Natural killer cell (primary cell): ENCODE measurements around the gene EDA2R. TPM values are rescaled to one million over a fixed set of nuclear protein-coding genes. Genes with fewer than 3 reads are reported as not detected.

ENCODE experiments used
- ATAC-seq, 3 donors: fragments of 150-1000 bp in 2 of 3; fragments of 200-7000 bp in 1 of 3; cut with Tn5 transposase; 1 replicate in 1 of 3; 2 replicates in 2 of 3; pipeline ENCODE4 v1.10.0; 2021; ENCODE audit warnings: mild to moderate bottlenecking in 2 of 3, moderate library complexity in 2 of 3
- DNase-seq, 2 donors: peaks; one replicate each; pipeline versions ENCODE4 v3.0.0 to v3.0.0-alpha.2; 2013 to 2021; ENCODE audit warnings: mixed read lengths in 1 of 2
- H3K27ac ChIP-seq: one replicate; pipeline ENCODE4 v1.5.1; 2013; ENCODE audit warnings: mild to moderate bottlenecking, low read length
- H3K27me3 ChIP-seq: one replicate; pipeline ENCODE4 v1.6.1; 2013; ENCODE audit warnings: low read length; ENCODE audit not compliant: control insufficient read depth, insufficient read depth
- H3K36me3 ChIP-seq: one replicate; pipeline ENCODE4 v1.6.1; 2013; ENCODE audit warnings: low read length; ENCODE audit not compliant: control insufficient read depth, insufficient read depth
- H3K4me1 ChIP-seq: one replicate; pipeline ENCODE4 v1.6.1; 2013; ENCODE audit warnings: low read length; ENCODE audit not compliant: control insufficient read depth, insufficient read depth
- H3K4me3 ChIP-seq: one replicate; pipeline ENCODE4 v1.5.1; 2013; ENCODE audit warnings: low read length
- H3K9me3 ChIP-seq: one replicate; pipeline ENCODE4 v1.6.1; 2013; ENCODE audit warnings: low read length; ENCODE audit not compliant: control insufficient read depth, insufficient read depth
- H3K27ac Mint-ChIP-seq, 2 donors: one replicate each; pipeline ENCODE4 v1.8.0; 2022; ENCODE audit warnings: mild to moderate bottlenecking in 2 of 2, mixed read lengths in 2 of 2, moderate library complexity in 1 of 2
- H3K27me3 Mint-ChIP-seq, 2 donors: one replicate each; pipeline ENCODE4 v1.8.0; 2022; ENCODE audit warnings: low read depth in 2 of 2, mixed read lengths in 2 of 2
- H3K36me3 Mint-ChIP-seq: one replicate; pipeline ENCODE4 v1.8.0; 2022; ENCODE audit warnings: mixed read lengths
- H3K4me1 Mint-ChIP-seq, 2 donors: one replicate each; pipeline ENCODE4 v1.8.0; 2022; ENCODE audit warnings: mixed read lengths in 2 of 2
- H3K4me3 Mint-ChIP-seq: one replicate; pipeline ENCODE4 v1.8.0; 2022; ENCODE audit warnings: mild to moderate bottlenecking, moderate library complexity, mixed read lengths
- H3K9me3 Mint-ChIP-seq, 2 donors: one replicate each; pipeline ENCODE4 v1.8.0; 2022; ENCODE audit warnings: mixed read lengths in 2 of 2
- CTCF ChIP-seq: fragments of 200-600 bp; IDR thresholded peaks from one replicate; pipeline ENCODE4 v1.8.0; 2022; ENCODE audit warnings: antibody characterized with exemption
- WGBS: methylation state at CpG from one replicate; pipeline ENCODE4 v1.1.7; 2013; ENCODE audit warnings: missing lambda C conversion rate; ENCODE audit not compliant: insufficient coverage; 5-methylcytosine and 5-hydroxymethylcytosine counted together
- intact Hi-C: fragments of 100-400 bp; cut with micrococcal nuclease; formaldehyde crosslinking; loops from one replicate; pipeline ENCODE4 v1.14.2; 2022
- total RNA-seq, 4 donors: library from RNA; stranded (reverse); fragments of 120-200 nt in 1 of 4; gene quantifications; one replicate each; pipeline versions ENCODE4 v1.2.3 to v1.2.4, GENCODE V29; 2013 to 2022

Gene EDA2R
- total RNA-seq, 3 donors from 2014 or later (not counting 1 experiment from before 2014, with no cell fraction given), result 0.07 to 0.43 (median 0.43) TPM

- no peak for ATAC-seq
- DNase-seq, result no peak
- TF ChIP-seq CTCF, result no peak
- Mint-ChIP-seq H3K36me3 (no peaks in the 10 kb centered on the region), H3K9me3 (no peaks in the 10 kb centered on the region), H3K4me1 (no peaks in the 10 kb centered on the region), H3K27ac (no peak overlapping the region), H3K4me3 (no peak overlapping the region), H3K27me3 (no peaks in the 10 kb centered on the region)
- no peak overlapping the region for H3K4me3 ChIP-seq
- no peaks in the 10 kb centered on the region for H3K27me3 ChIP-seq
- no CpG with 5 or more reads among the region's 2 CpGs for WGBS
- H3K4me1 ChIP-seq, result no peaks in the 10 kb centered on the region
- intact Hi-C loops, result no loop called here
- H3K36me3 ChIP-seq, result no peaks in the 10 kb centered on the region
- H3K9me3 ChIP-seq, result no peaks in the 10 kb centered on the region
- no peak overlapping the region for H3K27ac ChIP-seq
Observed at GRCh38 chrX:66674506-66674905, 35.6 kb upstream of the EDA2R start.

GRCh38 chrX:66672106-66672505 is 33.2 kb upstream of the EDA2R start:
- H3K9me3 Mint-ChIP-seq, result no peaks in the 10 kb centered on the region
- Histone ChIP-seq H3K4me3 (no peak overlapping the region), H3K36me3 (no peaks in the 10 kb centered on the region), H3K27me3 (no peaks in the 10 kb centered on the region), H3K4me1 (no peaks in the 10 kb centered on the region), H3K9me3 (no peaks in the 10 kb centered on the region), H3K27ac (no peak overlapping the region)
- H3K27ac Mint-ChIP-seq, result no peak overlapping the region
- WGBS, result no CpG with 5 or more reads among the region's 1 CpG
- no peak for DNase-seq
- no peak overlapping the region for H3K4me3 Mint-ChIP-seq
- no peaks in the 10 kb centered on the region for H3K4me1 Mint-ChIP-seq
- intact Hi-C loops, result no loop called here
- no peak for TF ChIP-seq CTCF
- no peak for ATAC-seq
- no peaks in the 10 kb centered on the region for H3K27me3 Mint-ChIP-seq
- no peaks in the 10 kb centered on the region for H3K36me3 Mint-ChIP-seq

GRCh38 chrX:66654411-66654810 is 15.5 kb upstream of the EDA2R start:
- intact Hi-C loops, result no loop called here
- Mint-ChIP-seq H3K9me3 (no peaks in the 10 kb centered on the region), H3K4me3 (no peak overlapping the region), H3K4me1 (no peaks in the 10 kb centered on the region), H3K36me3 (no peaks in the 10 kb centered on the region), H3K27ac (no peak overlapping the region), H3K27me3 (peaks cover 0 to 31% of the 10 kb centered on the region in 2 donors)
- TF ChIP-seq CTCF, result no peak
- ATAC-seq, result no peak
- H3K36me3 ChIP-seq, result no peaks in the 10 kb centered on the region
- H3K9me3 ChIP-seq, result no peaks in the 10 kb centered on the region
- no peak overlapping the region for H3K4me3 ChIP-seq
- no peak for DNase-seq
- H3K4me1 ChIP-seq, result no peaks in the 10 kb centered on the region
- H3K27ac ChIP-seq, result no peak overlapping the region
- H3K27me3 ChIP-seq, result no peaks in the 10 kb centered on the region

GRCh38 chrX:66635360-66635759 is 3.5 kb downstream of the EDA2R start:
- WGBS, result 57% methylated on average over 1 of the region's 2 CpGs
- TF ChIP-seq CTCF, result no peak
- Histone ChIP-seq H3K4me1 (peaks cover 9% of the 10 kb centered on the region), H3K4me3 (no peak overlapping the region), H3K9me3 (no peaks in the 10 kb centered on the region), H3K36me3 (no peaks in the 10 kb centered on the region), H3K27ac (no peak overlapping the region), H3K27me3 (no peaks in the 10 kb centered on the region)
- intact Hi-C loops, result no loop called here
- H3K27ac Mint-ChIP-seq, result no peak overlapping the region
- ATAC-seq (no peak), DNase-seq (no peak)
- H3K4me3 Mint-ChIP-seq, result no peak overlapping the region
- peaks cover 0 to 14% of the 10 kb centered on the region in 2 donors for H3K4me1 Mint-ChIP-seq
- H3K36me3 Mint-ChIP-seq, result no peaks in the 10 kb centered on the region
- H3K9me3 Mint-ChIP-seq, result no peaks in the 10 kb centered on the region
- H3K27me3 Mint-ChIP-seq, result peaks cover 0 to 7% of the 10 kb centered on the region in 2 donors
